Psoas muscle (tissue), 8 donors: ENCODE measurements around the gene LHFPL6. TPM values are rescaled to one million over a fixed set of nuclear protein-coding genes. Genes with fewer than 3 reads are reported as not detected.

Experiments used
- ATAC-seq, 4 donors: fragments of 200-7000 bp; cut with Tn5 transposase; one replicate each; pipeline ENCODE4 v1.9.1; 2020; ENCODE audit warnings: moderate library complexity in 3 of 4, mild to moderate bottlenecking in 2 of 4
- DNase-seq, 2 donors: peaks; one replicate each; pipeline ENCODE4 v3.0.0-alpha.2; 2020
- H3K27ac ChIP-seq: fragments of 200-600 bp; one replicate; pipeline ENCODE4 v1.8.0; 2022
- H3K27me3 ChIP-seq, 3 donors: fragments of 200-600 bp in 1 of 3; one replicate each; pipeline versions ENCODE4 v1.6.1 to v1.8.0; 2013 to 2022; ENCODE audit warnings: low read length in 2 of 3, mild to moderate bottlenecking in 2 of 3, moderate library complexity in 1 of 3; ENCODE audit not compliant: insufficient read depth in 3 of 3
- H3K36me3 ChIP-seq, 2 donors: fragments of 200-600 bp in 1 of 2; one replicate each; pipeline versions ENCODE4 v1.6.1 to v1.8.0; 2013 to 2022; ENCODE audit warnings: low read depth in 1 of 2, mild to moderate bottlenecking in 1 of 2, moderate library complexity in 1 of 2; ENCODE audit not compliant: insufficient read depth in 1 of 2
- H3K4me1 ChIP-seq: fragments of 200-600 bp; one replicate; pipeline ENCODE4 v1.8.0; 2022
- H3K4me3 ChIP-seq: fragments of 200-600 bp; one replicate; pipeline ENCODE4 v1.8.0; 2022; ENCODE audit warnings: mild to moderate bottlenecking
- H3K9me3 ChIP-seq: fragments of 200-600 bp; one replicate; pipeline ENCODE4 v1.8.0; 2022
- CTCF ChIP-seq: fragments of 200-600 bp; IDR thresholded peaks from one replicate; pipeline ENCODE4 v1.8.0; 2022; ENCODE audit warnings: antibody characterized with exemption
- WGBS, 3 donors: extraction: QIAGEN DNeasy Blood & Tissue Kit; methylation state at CpG; one replicate each; pipeline versions ENCODE4 v1.1.6 to v1.1.7; 2013; 5-methylcytosine and 5-hydroxymethylcytosine counted together
- intact Hi-C, 2 donors: fragments of 100-400 bp; cut with DNase I; formaldehyde crosslinking; loops; one replicate each; pipeline versions ENCODE4 v1.11.0 to v1.14.2; 2022
- long read RNA-seq, 2 donors: library from polyadenylated mRNA; unstranded; transcript quantifications; one replicate each; pipeline ENCODE4 v2.0.0, GENCODE V29; 2021
- polyA plus RNA-seq, 3 donors: library from polyadenylated mRNA; stranded (reverse); fragments of 200-250 nt; gene quantifications; one replicate each; pipeline ENCODE4 v1.2.3, GENCODE V29; 2013
- total RNA-seq, 4 donors: library from RNA; stranded (reverse); fragmentation: NEBNext Ultra II Directional in 2 of 4; extraction: Animal tissue kit (Norgen Biotek cat#: 25700) in 2 of 4; gene quantifications; one replicate each; pipeline versions ENCODE4 v1.2.1 to v1.2.4, GENCODE V29; 2021 to 2023
- donor health status: healthy with polysubstance abuse.
- donor health status: DM: no; HTN: no; CAD: no; lungs with moderate emphysema.
- donor health status: Bipolar disorder and iron deficiency.
- donor health status: healthy.
- donor health status: DM: yes; HTN: yes; CAD: no.
- donor health status: DM: no; HTN: no; CAD: no.
- donor health status: DM: no; HTN: no; CAD: no.
- donor health status: DM: yes; HTN: yes; CAD: no.

Gene LHFPL6
- total RNA-seq = 10 to 100 TPM; 16.1 to 35.8 (median 20.5) TPM
- polyA plus RNA-seq = 10 to 100 TPM; 15.0 to 17.3 (median 17.0) TPM
- long read RNA-seq, donor 1 = 0 reads
- long read RNA-seq, donor 2, partial matches to known transcripts = 2 of 3 reads
- long read RNA-seq, donor 2, other reads (novel, unspliced or antisense) = 1 of 3 reads

- Histone ChIP-seq H3K36me3 (no peaks in the 10 kb centered on the region), H3K27me3 (peaks cover 0 to 21% (median 0%) of the 10 kb centered on the region in 3 donors), H3K4me1 (peaks cover 4% of the 10 kb centered on the region), H3K4me3 (peak within 1 kb of the TSS; percentile 85), H3K9me3 (no peaks in the 10 kb centered on the region), H3K27ac (peak within 1 kb of the TSS; percentile 74)
- TF ChIP-seq CTCF = no peak
- peak; percentile 82 to 93 (median 90) for ATAC-seq
- intact Hi-C loops = no loop called here
- peak; percentile 86 to 87 for DNase-seq
- WGBS, 3 donors = 0% methylated on average over 33 to 73 of the region's 73 CpGs
Measured at GRCh38 chr13:39602614-39603366, at the start of gene LHFPL6. Gene LHFPL6, minus strand, starts transcription at chr13:39603193.

- DNase-seq (no peak), ATAC-seq (no peak)
- 79 to 83% (median 80%) methylated on average over 4 of the region's 4 CpGs for WGBS, 3 donors
- Histone ChIP-seq H3K4me1 (no peaks in the 10 kb centered on the region), H3K36me3 (no peaks in the 10 kb centered on the region), H3K27me3 (no peaks in the 10 kb centered on the region), H3K4me3 (no peak overlapping the region), H3K9me3 (no peaks in the 10 kb centered on the region), H3K27ac (no peak overlapping the region)
- intact Hi-C loops = no loop called here
- TF ChIP-seq CTCF = no peak
Measured at GRCh38 chr13:39646122-39646521, 43.1 kb upstream of the LHFPL6 start.

- WGBS, 3 donors = 84 to 100% (median 89%) methylated on average over 1 of the region's 1 CpG
Measured at GRCh38 chr13:39641645-39642044, 38.7 kb upstream of the LHFPL6 start.

GRCh38 chr13:39637890-39638289 is 34.9 kb upstream of the LHFPL6 start:
- H3K4me3 ChIP-seq = no peak overlapping the region
- no peak for TF ChIP-seq CTCF
- H3K27me3 ChIP-seq = peaks cover 0 to 8% (median 0%) of the 10 kb centered on the region in 3 donors
- H3K27ac ChIP-seq = no peak overlapping the region
- intact Hi-C loops = no loop called here
- no peaks in the 10 kb centered on the region for H3K36me3 ChIP-seq
- WGBS, 3 donors = 90 to 95% (median 95%) methylated on average over 3 of the region's 3 CpGs
- no peaks in the 10 kb centered on the region for H3K9me3 ChIP-seq
- no peaks in the 10 kb centered on the region for H3K4me1 ChIP-seq
- ATAC-seq (no peak), DNase-seq (no peak)

More at GRCh38 chr13:39641645-39642044, 38.7 kb upstream of the LHFPL6 start:
- Histone ChIP-seq H3K27me3 (peaks cover 0 to 4% (median 0%) of the 10 kb centered on the region in 3 donors), H3K27ac (no peak overlapping the region), H3K4me1 (no peaks in the 10 kb centered on the region), H3K9me3 (no peaks in the 10 kb centered on the region), H3K36me3 (no peaks in the 10 kb centered on the region), H3K4me3 (no peak overlapping the region)
- intact Hi-C loops = no loop called here
- DNase-seq (no peak), ATAC-seq (no peak)
- no peak for TF ChIP-seq CTCF
